ENCODE measurements around the gene NUDCD3.
A peak's percentile ranks its signal among the peaks of the same experiment; 100 is the strongest.

The NUDCD3 gene

DNA sequence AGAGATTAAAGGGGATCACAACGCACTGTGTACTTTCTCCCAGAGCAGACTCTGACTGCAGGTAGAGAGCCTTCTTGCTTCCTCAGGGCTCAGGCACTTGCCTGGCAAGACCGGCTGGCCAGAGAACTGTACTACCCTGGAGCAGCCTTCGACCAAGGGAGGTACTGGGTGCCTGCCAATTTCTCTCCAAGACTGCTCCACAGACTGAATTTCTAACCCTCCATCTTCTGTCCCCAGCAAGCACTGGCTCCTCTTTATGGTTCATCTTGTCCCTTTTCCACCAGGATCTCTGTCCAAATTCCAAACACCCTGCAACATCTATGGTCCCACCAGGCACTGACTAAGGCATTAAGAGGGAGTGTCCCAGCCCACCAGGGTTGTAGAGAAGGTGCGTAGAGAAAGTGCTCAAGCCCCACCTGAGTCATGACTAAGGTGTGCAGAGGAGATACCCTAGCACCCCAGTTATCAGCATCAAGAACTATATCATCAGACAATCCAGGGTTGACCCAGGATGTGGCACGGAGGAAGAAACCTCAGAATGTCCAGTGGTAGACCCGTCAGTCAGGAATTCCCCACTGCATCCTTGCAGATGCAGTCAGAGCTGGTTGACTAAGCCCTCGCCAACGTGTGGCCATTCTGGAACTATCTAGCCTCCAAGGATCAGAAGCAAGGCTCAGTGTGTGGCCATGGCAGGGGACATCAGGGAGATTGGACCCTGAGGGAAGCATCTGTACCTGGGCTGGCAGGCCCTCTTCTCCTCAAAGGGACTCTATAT, 104.1 kb downstream of the NUDCD3 start:
- no peak for DNase-seq (ENCODE audit: low spot score)
- ChIA-PET POLR2A (ENCODE audit: low non-redundant PET) (no interaction called here), CTCF (no interaction called here)
- H3K27ac ChIP-seq, result no peak overlapping the region
- no peak for TF ChIP-seq CTCF (conservative IDR thresholded peaks at IDR 0.05; ENCODE audit: low read depth)

- TF ChIP-seq CTCF (conservative IDR thresholded peaks at IDR 0.05; ENCODE audit: low read depth), result no peak
- POLR2A ChIA-PET (ENCODE audit: low non-redundant PET), result no interaction called here
- DNase-seq (ENCODE audit: low spot score), result no peak
- CTCF ChIA-PET, result no interaction called here
- H3K27ac ChIP-seq, result no peak overlapping the region
Observed at GRCh38 chr7:44385434-44386138, 104.9 kb downstream of the NUDCD3 start.

- no peak for DNase-seq (ENCODE audit: low spot score)
- TF ChIP-seq CTCF (conservative IDR thresholded peaks at IDR 0.05; ENCODE audit: low read depth), result no peak
- ChIA-PET CTCF (no interaction called here), POLR2A (ENCODE audit: low non-redundant PET) (no interaction called here)
- H3K27ac ChIP-seq, result peak overlapping the region; percentile 15; the same call in 1 of the 2 replicates
Observed at GRCh38 chr7:44384586-44385433, 105.6 kb downstream of the NUDCD3 start.

DNA sequence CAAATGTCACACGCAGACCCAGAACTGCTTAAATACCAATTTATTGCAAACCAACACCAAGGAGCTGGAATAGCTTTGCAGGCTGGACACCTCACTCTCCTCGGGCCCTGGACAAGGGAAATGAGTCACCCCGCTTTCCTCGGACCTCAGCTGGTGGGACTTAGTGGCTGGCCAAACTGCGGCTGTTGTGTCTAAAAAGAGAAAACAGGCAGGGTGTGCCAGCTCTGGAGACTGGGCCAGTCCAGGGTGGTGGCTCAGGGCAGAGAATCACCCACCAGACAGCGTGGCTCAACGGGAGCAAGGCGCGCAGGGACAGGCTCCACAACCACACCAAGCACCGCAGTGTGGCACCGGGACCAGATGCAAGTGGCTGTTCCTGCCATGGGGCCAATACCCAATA, 106.9 kb downstream of the NUDCD3 start:
- peak overlapping the region; percentile 62 for H3K27ac ChIP-seq
- CTCF ChIA-PET, result interaction anchor here (0.8 kb wide), 1 partner anchor 143 kb away, joined by 5 read pairs; no protein-coding TSS in a partner anchor
- no peak for DNase-seq (ENCODE audit: low spot score)
- no peak for TF ChIP-seq CTCF (conservative IDR thresholded peaks at IDR 0.05; ENCODE audit: low read depth)
- POLR2A ChIA-PET (ENCODE audit: low non-redundant PET), result no interaction called here

GRCh38 chr7:44382459-44383265, 107.8 kb downstream of the NUDCD3 start:
- peak overlapping the region; percentile 62; the same call in 1 of the 2 replicates for H3K27ac ChIP-seq
- DNase-seq (ENCODE audit: low spot score), result no peak
- TF ChIP-seq CTCF (conservative IDR thresholded peaks at IDR 0.05; ENCODE audit: low read depth), result no peak
- ChIA-PET POLR2A (ENCODE audit: low non-redundant PET) (no interaction called here), CTCF (interaction anchor here (0.8 kb wide), 1 partner anchor 142 kb away, joined by 5 read pairs; no protein-coding TSS in a partner anchor)

Measured in RWPE1 (cell line).